ENCODE results near the gene ATF3. TPM values are rescaled to one million over a fixed set of nuclear protein-coding genes. Genes with fewer than 3 reads are reported as not detected.

ATF3 gene, protein sequence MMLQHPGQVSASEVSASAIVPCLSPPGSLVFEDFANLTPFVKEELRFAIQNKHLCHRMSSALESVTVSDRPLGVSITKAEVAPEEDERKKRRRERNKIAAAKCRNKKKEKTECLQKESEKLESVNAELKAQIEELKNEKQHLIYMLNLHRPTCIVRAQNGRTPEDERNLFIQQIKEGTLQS
- 1.8 TPM for total RNA-seq (ENCODE audit: unreplicated experiment)
- long read RNA-seq, result 0 reads

DNA sequence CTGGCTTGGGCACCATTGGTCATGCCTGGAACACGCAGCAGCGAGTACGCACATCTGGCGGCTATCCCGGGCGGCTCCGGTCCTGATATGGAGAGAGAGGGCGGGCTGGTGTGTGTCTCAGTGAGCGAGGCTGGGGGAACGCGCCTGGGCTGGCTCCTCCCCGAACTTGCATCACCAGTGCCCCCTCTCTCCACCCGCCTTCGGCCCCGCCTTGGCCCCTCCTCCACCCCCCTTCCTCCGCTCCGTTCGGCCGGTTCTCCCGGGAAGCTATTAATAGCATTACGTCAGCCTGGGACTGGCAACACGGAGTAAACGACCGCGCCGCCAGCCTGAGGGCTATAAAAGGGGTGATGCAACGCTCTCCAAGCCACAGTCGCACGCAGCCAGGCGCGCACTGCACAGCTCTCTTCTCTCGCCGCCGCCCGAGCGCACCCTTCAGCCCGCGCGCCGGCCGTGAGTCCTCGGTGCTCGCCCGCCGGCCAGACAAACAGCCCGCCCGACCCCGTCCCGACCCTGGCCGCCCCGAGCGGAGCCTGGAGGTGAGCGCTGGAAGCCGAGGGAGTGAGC, at the start of gene ATF3:
Gene ATF3 (plus strand): TSS at position 370 of the 567 bp plus-strand sequence. CDS start 6,261 bp downstream, outside the sequence.
- Mint-ChIP-seq H3K4me3 (ENCODE audit: unreplicated experiment) (peak within 1 kb of the TSS; percentile 91), H3K27me3 (ENCODE audit: unreplicated experiment) (peaks cover 16% of the 10 kb centered on the region), H3K27ac (ENCODE audit: unreplicated experiment) (no peak within 1 kb of the TSS), H3K9me3 (ENCODE audit: unreplicated experiment) (no peaks in the 10 kb centered on the region), H3K4me1 (ENCODE audit: unreplicated experiment) (peaks cover 14% of the 10 kb centered on the region), H3K36me3 (ENCODE audit: low read depth, unreplicated experiment) (peaks cover 3% of the 10 kb centered on the region)
- DNase-seq (ENCODE audit: low spot score), result peak; percentile 78
- TF ChIP-seq, protein P1, sequence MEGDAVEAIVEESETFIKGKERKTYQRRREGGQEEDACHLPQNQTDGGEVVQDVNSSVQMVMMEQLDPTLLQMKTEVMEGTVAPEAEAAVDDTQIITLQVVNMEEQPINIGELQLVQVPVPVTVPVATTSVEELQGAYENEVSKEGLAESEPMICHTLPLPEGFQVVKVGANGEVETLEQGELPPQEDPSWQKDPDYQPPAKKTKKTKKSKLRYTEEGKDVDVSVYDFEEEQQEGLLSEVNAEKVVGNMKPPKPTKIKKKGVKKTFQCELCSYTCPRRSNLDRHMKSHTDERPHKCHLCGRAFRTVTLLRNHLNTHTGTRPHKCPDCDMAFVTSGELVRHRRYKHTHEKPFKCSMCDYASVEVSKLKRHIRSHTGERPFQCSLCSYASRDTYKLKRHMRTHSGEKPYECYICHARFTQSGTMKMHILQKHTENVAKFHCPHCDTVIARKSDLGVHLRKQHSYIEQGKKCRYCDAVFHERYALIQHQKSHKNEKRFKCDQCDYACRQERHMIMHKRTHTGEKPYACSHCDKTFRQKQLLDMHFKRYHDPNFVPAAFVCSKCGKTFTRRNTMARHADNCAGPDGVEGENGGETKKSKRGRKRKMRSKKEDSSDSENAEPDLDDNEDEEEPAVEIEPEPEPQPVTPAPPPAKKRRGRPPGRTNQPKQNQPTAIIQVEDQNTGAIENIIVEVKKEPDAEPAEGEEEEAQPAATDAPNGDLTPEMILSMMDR (IDR thresholded peaks at IDR 0.05; ENCODE audit: unreplicated experiment), result no peak

- DNase-seq (ENCODE audit: low spot score), result no peak
- Mint-ChIP-seq H3K36me3 (ENCODE audit: low read depth, unreplicated experiment) (no peaks in the 10 kb centered on the region), H3K27me3 (ENCODE audit: unreplicated experiment) (peaks cover 13% of the 10 kb centered on the region), H3K9me3 (ENCODE audit: unreplicated experiment) (no peaks in the 10 kb centered on the region), H3K27ac (ENCODE audit: unreplicated experiment) (peak overlapping the region; percentile 57), H3K4me1 (ENCODE audit: unreplicated experiment) (peaks cover 10% of the 10 kb centered on the region), H3K4me3 (ENCODE audit: unreplicated experiment) (peak overlapping the region; percentile 73)
- TF ChIP-seq, protein P1 (IDR thresholded peaks at IDR 0.05; ENCODE audit: unreplicated experiment), result no peak
Measured at GRCh38 chr1:212559929-212560328, 48.6 kb upstream of the ATF3 start.

GRCh38 chr1:212560933-212561460, 47.6 kb upstream of the ATF3 start:
- no peak for DNase-seq (ENCODE audit: low spot score)
- no peak overlapping the region for H3K27ac Mint-ChIP-seq (ENCODE audit: unreplicated experiment)
- H3K4me1 Mint-ChIP-seq (ENCODE audit: unreplicated experiment), result peaks cover 8% of the 10 kb centered on the region
- no peaks in the 10 kb centered on the region for H3K9me3 Mint-ChIP-seq (ENCODE audit: unreplicated experiment)
- peaks cover 13% of the 10 kb centered on the region for H3K27me3 Mint-ChIP-seq (ENCODE audit: unreplicated experiment)
- H3K36me3 Mint-ChIP-seq (ENCODE audit: low read depth, unreplicated experiment), result no peaks in the 10 kb centered on the region
- H3K4me3 Mint-ChIP-seq (ENCODE audit: unreplicated experiment), result no peak overlapping the region
- TF ChIP-seq, protein P1 (IDR thresholded peaks at IDR 0.05; ENCODE audit: unreplicated experiment), result no peak

DNA sequence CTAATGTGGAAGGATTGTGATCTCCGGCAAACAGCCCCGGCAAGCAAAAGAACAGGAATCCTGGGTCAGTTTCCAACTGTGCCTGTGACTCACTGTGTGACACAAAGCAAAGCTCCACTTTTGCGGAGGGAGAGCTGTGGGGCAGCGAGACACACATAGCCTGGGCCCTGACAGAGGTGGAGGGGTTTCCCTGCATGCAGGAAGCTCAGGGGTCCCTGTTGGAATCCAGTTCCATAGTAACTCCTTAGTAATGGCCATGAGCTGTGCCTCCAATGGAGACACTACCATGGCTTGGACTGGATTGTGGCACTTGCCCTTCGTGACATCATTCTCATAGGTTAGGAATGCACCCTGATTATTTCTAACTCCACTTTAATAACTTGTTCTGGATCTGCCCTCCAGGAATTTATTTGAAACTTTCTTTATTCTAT, 47.0 kb upstream of the ATF3 start:
- TF ChIP-seq, protein P1 (IDR thresholded peaks at IDR 0.05; ENCODE audit: unreplicated experiment), result no peak
- no peaks in the 10 kb centered on the region for H3K36me3 Mint-ChIP-seq (ENCODE audit: low read depth, unreplicated experiment)
- no peak overlapping the region for H3K4me3 Mint-ChIP-seq (ENCODE audit: unreplicated experiment)
- DNase-seq (ENCODE audit: low spot score), result no peak
- H3K27ac Mint-ChIP-seq (ENCODE audit: unreplicated experiment), result no peak overlapping the region
- peaks cover 14% of the 10 kb centered on the region for H3K4me1 Mint-ChIP-seq (ENCODE audit: unreplicated experiment)
- no peaks in the 10 kb centered on the region for H3K9me3 Mint-ChIP-seq (ENCODE audit: unreplicated experiment)
- H3K27me3 Mint-ChIP-seq (ENCODE audit: unreplicated experiment), result peaks cover 13% of the 10 kb centered on the region

DNA sequence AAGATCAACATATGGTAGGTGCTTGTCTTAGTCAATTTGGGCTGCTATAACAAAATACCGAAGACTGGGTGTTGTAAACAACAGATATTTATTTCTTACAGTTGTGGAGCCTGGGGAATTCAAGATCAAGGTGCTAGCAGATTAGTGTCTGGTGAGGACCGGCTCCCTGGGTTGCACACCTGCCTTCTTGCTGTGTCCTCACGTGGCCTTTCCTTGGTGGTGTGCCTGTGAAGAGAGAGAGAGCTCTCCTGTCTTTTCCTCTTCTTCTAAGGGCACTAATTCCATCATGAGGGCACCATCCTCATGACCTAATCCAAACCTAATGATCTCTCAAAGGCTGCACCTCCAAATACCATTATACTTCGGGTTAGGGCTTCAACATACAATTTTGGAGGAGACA, 45.8 kb upstream of the ATF3 start:
- peaks cover 15% of the 10 kb centered on the region for H3K4me1 Mint-ChIP-seq (ENCODE audit: unreplicated experiment)
- TF ChIP-seq, protein P1 (IDR thresholded peaks at IDR 0.05; ENCODE audit: unreplicated experiment), result no peak
- no peaks in the 10 kb centered on the region for H3K36me3 Mint-ChIP-seq (ENCODE audit: low read depth, unreplicated experiment)
- H3K27ac Mint-ChIP-seq (ENCODE audit: unreplicated experiment), result no peak overlapping the region
- no peaks in the 10 kb centered on the region for H3K9me3 Mint-ChIP-seq (ENCODE audit: unreplicated experiment)
- DNase-seq (ENCODE audit: low spot score), result no peak
- H3K4me3 Mint-ChIP-seq (ENCODE audit: unreplicated experiment), result no peak overlapping the region
- peaks cover 13% of the 10 kb centered on the region for H3K27me3 Mint-ChIP-seq (ENCODE audit: unreplicated experiment)
